Measurements from ENCODE around the gene HCLS1. TPM values are rescaled to one million over a fixed set of nuclear protein-coding genes. Genes with fewer than 3 reads are reported as not detected.

Gene HCLS1
- total and polyA plus RNA-seq, 9 of the 15 experiments (the other 6 are each of a cell fraction or from before 2014, with no cell fraction given) = 4.8 to 34.1 (median 22.0) TPM

DNA sequence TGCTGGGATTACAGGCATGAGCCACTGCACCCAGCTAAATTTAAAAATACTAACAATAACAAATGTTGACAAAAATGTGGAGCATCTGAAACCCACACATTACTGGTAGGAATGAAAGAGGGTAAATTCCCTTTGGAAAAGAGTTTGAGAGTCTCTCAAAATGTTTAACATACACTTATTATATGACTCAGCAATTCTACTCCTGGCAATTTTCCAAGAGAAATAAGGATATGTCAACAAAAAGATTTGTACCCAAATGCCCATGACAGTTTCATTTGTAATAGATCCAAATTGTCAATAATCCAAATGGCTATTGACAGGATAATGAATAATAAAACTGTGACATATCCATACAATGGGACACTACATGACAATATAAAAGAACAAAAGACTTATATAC, 9.0 kb downstream of the HCLS1 start (continued):
- TF ChIP-seq, protein P1, sequence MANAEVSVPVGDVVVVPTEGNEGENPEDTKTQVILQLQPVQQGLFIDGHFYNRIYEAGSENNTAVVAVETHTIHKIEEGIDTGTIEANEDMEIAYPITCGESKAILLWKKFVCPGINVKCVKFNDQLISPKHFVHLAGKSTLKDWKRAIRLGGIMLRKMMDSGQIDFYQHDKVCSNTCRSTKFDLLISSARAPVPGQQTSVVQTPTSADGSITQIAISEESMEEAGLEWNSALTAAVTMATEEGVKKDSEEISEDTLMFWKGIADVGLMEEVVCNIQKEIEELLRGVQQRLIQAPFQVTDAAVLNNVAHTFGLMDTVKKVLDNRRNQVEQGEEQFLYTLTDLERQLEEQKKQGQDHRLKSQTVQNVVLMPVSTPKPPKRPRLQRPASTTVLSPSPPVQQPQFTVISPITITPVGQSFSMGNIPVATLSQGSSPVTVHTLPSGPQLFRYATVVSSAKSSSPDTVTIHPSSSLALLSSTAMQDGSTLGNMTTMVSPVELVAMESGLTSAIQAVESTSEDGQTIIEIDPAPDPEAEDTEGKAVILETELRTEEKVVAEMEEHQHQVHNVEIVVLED (CRISPR knock-in tag; IDR thresholded peaks at IDR 0.05) = no peak
- TF ChIP-seq, protein P2, sequence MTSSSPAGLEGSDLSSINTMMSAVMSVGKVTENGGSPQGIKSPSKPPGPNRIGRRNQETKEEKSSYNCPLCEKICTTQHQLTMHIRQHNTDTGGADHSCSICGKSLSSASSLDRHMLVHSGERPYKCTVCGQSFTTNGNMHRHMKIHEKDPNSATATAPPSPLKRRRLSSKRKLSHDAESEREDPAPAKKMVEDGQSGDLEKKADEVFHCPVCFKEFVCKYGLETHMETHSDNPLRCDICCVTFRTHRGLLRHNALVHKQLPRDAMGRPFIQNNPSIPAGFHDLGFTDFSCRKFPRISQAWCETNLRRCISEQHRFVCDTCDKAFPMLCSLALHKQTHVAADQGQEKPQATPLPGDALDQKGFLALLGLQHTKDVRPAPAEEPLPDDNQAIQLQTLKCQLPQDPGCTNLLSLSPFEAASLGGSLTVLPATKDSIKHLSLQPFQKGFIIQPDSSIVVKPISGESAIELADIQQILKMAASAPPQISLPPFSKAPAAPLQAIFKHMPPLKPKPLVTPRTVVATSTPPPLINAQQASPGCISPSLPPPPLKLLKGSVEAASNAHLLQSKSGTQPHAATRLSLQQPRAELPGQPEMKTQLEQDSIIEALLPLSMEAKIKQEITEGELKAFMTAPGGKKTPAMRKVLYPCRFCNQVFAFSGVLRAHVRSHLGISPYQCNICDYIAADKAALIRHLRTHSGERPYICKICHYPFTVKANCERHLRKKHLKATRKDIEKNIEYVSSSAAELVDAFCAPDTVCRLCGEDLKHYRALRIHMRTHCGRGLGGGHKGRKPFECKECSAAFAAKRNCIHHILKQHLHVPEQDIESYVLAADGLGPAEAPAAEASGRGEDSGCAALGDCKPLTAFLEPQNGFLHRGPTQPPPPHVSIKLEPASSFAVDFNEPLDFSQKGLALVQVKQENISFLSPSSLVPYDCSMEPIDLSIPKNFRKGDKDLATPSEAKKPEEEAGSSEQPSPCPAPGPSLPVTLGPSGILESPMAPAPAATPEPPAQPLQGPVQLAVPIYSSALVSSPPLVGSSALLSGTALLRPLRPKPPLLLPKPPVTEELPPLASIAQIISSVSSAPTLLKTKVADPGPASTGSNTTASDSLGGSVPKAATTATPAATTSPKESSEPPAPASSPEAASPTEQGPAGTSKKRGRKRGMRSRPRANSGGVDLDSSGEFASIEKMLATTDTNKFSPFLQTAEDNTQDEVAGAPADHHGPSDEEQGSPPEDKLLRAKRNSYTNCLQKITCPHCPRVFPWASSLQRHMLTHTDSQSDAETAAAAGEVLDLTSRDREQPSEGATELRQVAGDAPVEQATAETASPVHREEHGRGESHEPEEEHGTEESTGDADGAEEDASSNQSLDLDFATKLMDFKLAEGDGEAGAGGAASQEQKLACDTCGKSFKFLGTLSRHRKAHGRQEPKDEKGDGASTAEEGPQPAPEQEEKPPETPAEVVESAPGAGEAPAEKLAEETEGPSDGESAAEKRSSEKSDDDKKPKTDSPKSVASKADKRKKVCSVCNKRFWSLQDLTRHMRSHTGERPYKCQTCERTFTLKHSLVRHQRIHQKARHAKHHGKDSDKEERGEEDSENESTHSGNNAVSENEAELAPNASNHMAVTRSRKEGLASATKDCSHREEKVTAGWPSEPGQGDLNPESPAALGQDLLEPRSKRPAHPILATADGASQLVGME (CRISPR knock-in tag; IDR thresholded peaks at IDR 0.05) = no peak
- no peak for TF ChIP-seq HEY1 (CRISPR knock-in tag; IDR thresholded peaks at IDR 0.05; ENCODE audit: borderline replicate concordance)
- TF ChIP-seq RFX7 (CRISPR knock-in tag; IDR thresholded peaks at IDR 0.05) = no peak
- TF ChIP-seq CHD1 (IDR thresholded peaks at IDR 0.05; ENCODE audit: low read length) = no peak
- no peak for TF ChIP-seq ASH1L (IDR thresholded peaks at IDR 0.05; ENCODE audit: borderline replicate concordance, low read depth, partially characterized antibody)
- TF ChIP-seq PBX2 (CRISPR knock-in tag; IDR thresholded peaks at IDR 0.05; ENCODE audit: low read depth) = no peak
- TF ChIP-seq PBX2 (tag; conservative IDR thresholded peaks at IDR 0.05; ENCODE audit: low read depth) = peak; percentile 38; the same call in 1 of the 2 replicates
- TF ChIP-seq ZNF23 (CRISPR knock-in tag; IDR thresholded peaks at IDR 0.05) = no peak
- TF ChIP-seq, protein P3, sequence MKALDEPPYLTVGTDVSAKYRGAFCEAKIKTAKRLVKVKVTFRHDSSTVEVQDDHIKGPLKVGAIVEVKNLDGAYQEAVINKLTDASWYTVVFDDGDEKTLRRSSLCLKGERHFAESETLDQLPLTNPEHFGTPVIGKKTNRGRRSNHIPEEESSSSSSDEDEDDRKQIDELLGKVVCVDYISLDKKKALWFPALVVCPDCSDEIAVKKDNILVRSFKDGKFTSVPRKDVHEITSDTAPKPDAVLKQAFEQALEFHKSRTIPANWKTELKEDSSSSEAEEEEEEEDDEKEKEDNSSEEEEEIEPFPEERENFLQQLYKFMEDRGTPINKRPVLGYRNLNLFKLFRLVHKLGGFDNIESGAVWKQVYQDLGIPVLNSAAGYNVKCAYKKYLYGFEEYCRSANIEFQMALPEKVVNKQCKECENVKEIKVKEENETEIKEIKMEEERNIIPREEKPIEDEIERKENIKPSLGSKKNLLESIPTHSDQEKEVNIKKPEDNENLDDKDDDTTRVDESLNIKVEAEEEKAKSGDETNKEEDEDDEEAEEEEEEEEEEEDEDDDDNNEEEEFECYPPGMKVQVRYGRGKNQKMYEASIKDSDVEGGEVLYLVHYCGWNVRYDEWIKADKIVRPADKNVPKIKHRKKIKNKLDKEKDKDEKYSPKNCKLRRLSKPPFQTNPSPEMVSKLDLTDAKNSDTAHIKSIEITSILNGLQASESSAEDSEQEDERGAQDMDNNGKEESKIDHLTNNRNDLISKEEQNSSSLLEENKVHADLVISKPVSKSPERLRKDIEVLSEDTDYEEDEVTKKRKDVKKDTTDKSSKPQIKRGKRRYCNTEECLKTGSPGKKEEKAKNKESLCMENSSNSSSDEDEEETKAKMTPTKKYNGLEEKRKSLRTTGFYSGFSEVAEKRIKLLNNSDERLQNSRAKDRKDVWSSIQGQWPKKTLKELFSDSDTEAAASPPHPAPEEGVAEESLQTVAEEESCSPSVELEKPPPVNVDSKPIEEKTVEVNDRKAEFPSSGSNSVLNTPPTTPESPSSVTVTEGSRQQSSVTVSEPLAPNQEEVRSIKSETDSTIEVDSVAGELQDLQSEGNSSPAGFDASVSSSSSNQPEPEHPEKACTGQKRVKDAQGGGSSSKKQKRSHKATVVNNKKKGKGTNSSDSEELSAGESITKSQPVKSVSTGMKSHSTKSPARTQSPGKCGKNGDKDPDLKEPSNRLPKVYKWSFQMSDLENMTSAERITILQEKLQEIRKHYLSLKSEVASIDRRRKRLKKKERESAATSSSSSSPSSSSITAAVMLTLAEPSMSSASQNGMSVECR (CRISPR knock-in tag; IDR thresholded peaks at IDR 0.05) = no peak
- TF ChIP-seq BRD4 (IDR thresholded peaks at IDR 0.05) = no peak
- TF ChIP-seq RHOXF2B (CRISPR knock-in tag; conservative IDR thresholded peaks at IDR 0.05) = no peak
- TF ChIP-seq NR2F6 (CRISPR knock-in tag; IDR thresholded peaks at IDR 0.05) = no peak
- TF ChIP-seq SMAD3 (CRISPR knock-in tag; conservative IDR thresholded peaks at IDR 0.05) = no peak
